HFFc6 (cell line): ENCODE data around the gene TCTN2. TPM values are rescaled to one million over a fixed set of nuclear protein-coding genes. Genes with fewer than 3 reads are reported as not detected.

Source experiments
- DNase-seq: peaks from one replicate; pipeline ENCODE4 v3.0.0-alpha.2; 2018
- H3K27ac Mint-ChIP-seq: 2 replicates; pipeline ENCODE4 v1.8.0; 2020; ENCODE audit warnings: mild to moderate bottlenecking, mixed read lengths
- H3K27me3 Mint-ChIP-seq: 2 replicates; pipeline ENCODE4 v1.8.0; 2021; ENCODE audit warnings: mild to moderate bottlenecking, moderate library complexity, mixed read lengths; ENCODE audit not compliant: insufficient read depth
- H3K36me3 Mint-ChIP-seq: 2 replicates; pipeline ENCODE4 v1.8.0; 2021; ENCODE audit warnings: low read depth, mixed read lengths
- H3K4me1 Mint-ChIP-seq: 2 replicates; pipeline ENCODE4 v1.8.0; 2020; ENCODE audit warnings: low read depth, mixed read lengths
- H3K4me3 Mint-ChIP-seq: 2 replicates; pipeline ENCODE4 v1.8.0; 2020; ENCODE audit warnings: mild to moderate bottlenecking, moderate library complexity, mixed read lengths
- H3K9me3 Mint-ChIP-seq: 2 replicates; pipeline ENCODE4 v1.8.0; 2020; ENCODE audit warnings: mild to moderate bottlenecking, mixed read lengths
- total RNA-seq, 6 experiments: library from RNA; stranded (reverse); fragmentation: NEBNext Ultra II Directional; extraction: Animal tissue kit (Norgen Biotek cat#: 25700); gene quantifications; 2 replicates in 1 of 6; 3 replicates in 5 of 6; pipeline ENCODE4 v1.2.3, GENCODE V29; 2021
- TF ChIP-seq, protein P1 (sequence below): fragments of 200-600 bp; sonication (generic); IDR thresholded peaks from 2 replicates; pipeline ENCODE4 v1.5.0; 2021; ENCODE audit warnings: antibody characterized with exemption, mild to moderate bottlenecking

Gene TCTN2
- total RNA-seq, 6 experiments from 2014 or later = 6.5 to 11.2 (median 9.5) TPM

DNA sequence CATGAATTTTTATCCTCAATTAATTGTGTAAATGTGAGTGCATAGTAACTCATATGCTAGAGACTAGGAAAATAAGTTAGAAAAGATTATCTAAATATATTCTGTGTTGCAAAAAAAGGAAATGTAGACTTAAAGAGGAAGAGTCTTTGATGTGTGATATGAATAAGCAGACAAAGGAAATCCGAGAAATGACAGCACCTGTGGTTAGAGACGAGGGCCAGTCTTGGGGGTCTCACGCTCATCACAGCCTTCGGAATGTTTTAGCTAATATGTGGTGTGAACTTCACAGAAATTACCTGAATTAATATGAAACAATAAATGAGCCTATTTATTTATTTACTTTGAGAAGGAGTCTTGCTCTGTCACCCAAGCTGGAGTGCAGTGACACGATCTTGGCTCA, 52.9 kb downstream of the TCTN2 start:
- DNase-seq = no peak
- Mint-ChIP-seq H3K4me1 (no peaks in the 10 kb centered on the region), H3K4me3 (no peak overlapping the region), H3K27me3 (no peaks in the 10 kb centered on the region; the same call in 1 of the 2 replicates), H3K9me3 (no peaks in the 10 kb centered on the region), H3K36me3 (0 out of 2 replicates have a peak, but pooled peaks cover 5% of the 10 kb centered on the region), H3K27ac (no peak overlapping the region)
- TF ChIP-seq, protein P1, sequence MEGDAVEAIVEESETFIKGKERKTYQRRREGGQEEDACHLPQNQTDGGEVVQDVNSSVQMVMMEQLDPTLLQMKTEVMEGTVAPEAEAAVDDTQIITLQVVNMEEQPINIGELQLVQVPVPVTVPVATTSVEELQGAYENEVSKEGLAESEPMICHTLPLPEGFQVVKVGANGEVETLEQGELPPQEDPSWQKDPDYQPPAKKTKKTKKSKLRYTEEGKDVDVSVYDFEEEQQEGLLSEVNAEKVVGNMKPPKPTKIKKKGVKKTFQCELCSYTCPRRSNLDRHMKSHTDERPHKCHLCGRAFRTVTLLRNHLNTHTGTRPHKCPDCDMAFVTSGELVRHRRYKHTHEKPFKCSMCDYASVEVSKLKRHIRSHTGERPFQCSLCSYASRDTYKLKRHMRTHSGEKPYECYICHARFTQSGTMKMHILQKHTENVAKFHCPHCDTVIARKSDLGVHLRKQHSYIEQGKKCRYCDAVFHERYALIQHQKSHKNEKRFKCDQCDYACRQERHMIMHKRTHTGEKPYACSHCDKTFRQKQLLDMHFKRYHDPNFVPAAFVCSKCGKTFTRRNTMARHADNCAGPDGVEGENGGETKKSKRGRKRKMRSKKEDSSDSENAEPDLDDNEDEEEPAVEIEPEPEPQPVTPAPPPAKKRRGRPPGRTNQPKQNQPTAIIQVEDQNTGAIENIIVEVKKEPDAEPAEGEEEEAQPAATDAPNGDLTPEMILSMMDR = no peak

DNA sequence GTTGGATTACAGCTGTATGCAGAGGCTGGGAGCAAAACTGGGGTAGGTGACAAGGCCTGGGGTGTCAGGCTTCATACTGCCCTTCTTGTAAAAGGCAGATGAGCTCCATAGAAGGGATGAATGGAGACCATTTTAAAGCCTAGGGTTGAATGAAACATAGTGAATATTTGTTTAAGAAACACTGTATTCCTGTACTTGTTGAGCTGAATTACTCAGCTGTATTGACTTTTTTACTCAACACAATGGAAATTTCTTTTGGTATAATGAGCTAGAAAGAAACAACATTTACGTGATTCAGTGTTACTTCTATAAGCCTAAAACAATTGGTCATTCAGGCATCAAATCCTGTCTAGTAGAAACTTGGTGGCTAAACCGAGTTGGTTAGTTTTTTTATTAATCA, 55.3 kb downstream of the TCTN2 start:
- 0 out of 2 replicates have a peak, but pooled peaks cover 8% of the 10 kb centered on the region for H3K36me3 Mint-ChIP-seq

DNA sequence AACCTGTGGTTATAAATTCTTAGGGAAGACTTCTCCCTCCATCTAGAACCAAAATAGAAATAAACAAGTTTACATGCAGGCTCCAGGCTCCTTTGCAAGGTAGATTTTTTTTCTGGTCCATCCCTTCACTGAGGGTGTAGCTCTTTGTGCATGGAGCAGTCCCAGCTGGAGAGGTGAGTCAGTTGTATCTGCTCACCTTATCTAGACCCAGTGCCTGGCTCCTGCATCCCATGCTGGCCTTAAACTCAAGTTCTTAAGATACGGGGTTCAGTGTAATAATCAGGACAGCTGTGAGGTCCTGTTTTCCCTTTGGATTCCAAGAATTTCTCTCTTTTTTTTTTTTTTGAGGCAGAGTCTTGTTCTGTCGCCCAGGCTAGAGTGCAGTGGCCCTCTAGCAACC, 56.0 kb downstream of the TCTN2 start:
- Mint-ChIP-seq H3K27me3 (no peaks in the 10 kb centered on the region; the same call in 1 of the 2 replicates), H3K4me1 (no peaks in the 10 kb centered on the region), H3K9me3 (no peaks in the 10 kb centered on the region), H3K27ac (no peak overlapping the region), H3K4me3 (no peak overlapping the region), H3K36me3 (0 out of 2 replicates have a peak, but pooled peaks cover 8% of the 10 kb centered on the region)
- no peak for DNase-seq
- TF ChIP-seq, protein P1 = no peak

More for the DNA sequence above, 55.3 kb downstream of the TCTN2 start:
- TF ChIP-seq, protein P1 = no peak
- H3K27ac Mint-ChIP-seq = no peak overlapping the region
- H3K9me3 Mint-ChIP-seq = no peaks in the 10 kb centered on the region
- no peaks in the 10 kb centered on the region for H3K4me1 Mint-ChIP-seq
- no peak overlapping the region for H3K4me3 Mint-ChIP-seq
- DNase-seq = no peak
- no peaks in the 10 kb centered on the region; the same call in 1 of the 2 replicates for H3K27me3 Mint-ChIP-seq

DNA sequence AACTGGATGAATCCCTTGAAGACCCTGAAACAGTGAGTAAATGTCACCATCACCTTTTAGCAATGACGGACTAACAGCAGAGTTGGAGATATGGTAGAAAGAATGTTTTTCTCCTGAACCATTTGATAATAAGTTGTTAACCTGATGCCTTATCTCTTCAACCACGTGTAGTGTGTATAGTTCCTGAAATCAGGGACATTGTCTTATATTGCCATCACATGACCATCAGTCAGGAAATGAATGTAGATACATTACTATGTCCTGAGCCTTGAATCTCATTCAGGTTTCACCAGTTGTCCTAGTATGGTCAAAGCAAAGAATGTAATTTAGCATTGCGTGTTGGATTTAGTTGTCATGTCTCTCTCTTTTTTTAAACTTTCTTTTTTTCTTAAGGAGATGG, 57.0 kb downstream of the TCTN2 start:
- DNase-seq = no peak
- no peaks in the 10 kb centered on the region for H3K9me3 Mint-ChIP-seq
- H3K27me3 Mint-ChIP-seq = no peaks in the 10 kb centered on the region; the same call in 1 of the 2 replicates
- TF ChIP-seq, protein P1 = no peak
- H3K36me3 Mint-ChIP-seq = 0 out of 2 replicates have a peak, but pooled peaks cover 8% of the 10 kb centered on the region
- no peak overlapping the region for H3K27ac Mint-ChIP-seq
- no peaks in the 10 kb centered on the region for H3K4me1 Mint-ChIP-seq
- H3K4me3 Mint-ChIP-seq = no peak overlapping the region

DNA sequence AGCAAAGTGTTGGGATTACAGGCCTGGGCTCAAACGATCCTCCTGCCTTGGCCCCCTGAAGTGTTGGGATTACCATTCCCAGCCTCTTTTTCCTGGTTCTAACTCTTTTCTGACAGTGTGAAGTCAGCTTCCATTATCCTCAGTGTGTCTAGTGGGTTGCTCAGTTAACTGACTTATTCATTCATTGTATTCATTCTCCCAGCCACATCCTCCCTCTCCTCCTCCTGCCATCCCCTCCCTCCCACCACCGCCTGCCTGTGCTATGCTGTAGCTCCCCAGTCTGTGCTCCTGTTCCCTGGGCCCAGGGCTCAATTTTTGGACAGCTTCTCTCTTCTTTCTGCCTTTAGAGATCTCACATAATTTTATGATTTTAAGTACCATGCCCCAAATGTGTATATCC, 60.7 kb downstream of the TCTN2 start:
- no peak overlapping the region; the same call in 1 of the 2 replicates for H3K27ac Mint-ChIP-seq
- H3K4me3 Mint-ChIP-seq = no peak overlapping the region
- TF ChIP-seq, protein P1 = no peak
- DNase-seq = no peak
- peaks cover 19% of the 10 kb centered on the region for H3K36me3 Mint-ChIP-seq
- no peaks in the 10 kb centered on the region for H3K9me3 Mint-ChIP-seq
- H3K4me1 Mint-ChIP-seq = no peaks in the 10 kb centered on the region
- no peaks in the 10 kb centered on the region; the same call in 1 of the 2 replicates for H3K27me3 Mint-ChIP-seq

DNA sequence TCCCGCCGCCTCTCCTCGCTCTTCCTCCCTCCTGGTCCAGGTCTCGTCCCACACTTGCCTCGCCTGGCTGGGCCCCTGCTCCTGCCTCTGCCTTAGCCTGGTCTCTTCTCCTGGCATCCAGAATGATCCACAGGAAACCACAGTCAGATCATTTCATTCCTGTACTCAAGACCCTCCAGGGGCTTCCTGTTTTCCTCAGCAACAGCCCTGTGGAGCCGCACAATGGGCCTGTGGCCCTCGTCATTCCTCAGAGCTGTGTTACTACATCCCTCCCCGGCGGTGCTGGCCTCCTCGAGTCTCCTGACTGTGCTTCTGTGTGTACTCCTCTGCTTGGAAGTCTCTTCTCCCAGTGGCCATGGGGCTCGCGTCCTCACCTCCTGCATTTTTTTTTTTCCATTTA, 61.3 kb downstream of the TCTN2 start:
- DNase-seq = no peak
- no peak overlapping the region for H3K27ac Mint-ChIP-seq
- H3K27me3 Mint-ChIP-seq = no peaks in the 10 kb centered on the region; the same call in 1 of the 2 replicates
- H3K36me3 Mint-ChIP-seq = peaks cover 25% of the 10 kb centered on the region
- H3K4me3 Mint-ChIP-seq = no peak overlapping the region
- no peaks in the 10 kb centered on the region for H3K9me3 Mint-ChIP-seq
- H3K4me1 Mint-ChIP-seq = no peaks in the 10 kb centered on the region
- TF ChIP-seq, protein P1 = no peak
